Measurements from ENCODE around the gene ZNF516.

Gene ZNF516

GRCh38 chr18:76376225-76376624, 118.8 kb downstream of the ZNF516 start:
- TF ChIP-seq CTCF (IDR thresholded peaks at IDR 0.05; ENCODE audit: borderline replicate concordance, insufficient read depth, low read depth, low read length): no peak
- no peak overlapping the region for H3K4me3 ChIP-seq (ENCODE audit: low read depth, low read length)

- TF ChIP-seq CTCF (IDR thresholded peaks at IDR 0.05; ENCODE audit: borderline replicate concordance, insufficient read depth, low read depth, low read length): no peak
- no peak overlapping the region for H3K4me3 ChIP-seq (ENCODE audit: low read depth, low read length)
Measured at GRCh38 chr18:76374330-76375281, 120.4 kb downstream of the ZNF516 start.

- no peak for TF ChIP-seq CTCF (IDR thresholded peaks at IDR 0.05; ENCODE audit: borderline replicate concordance, insufficient read depth, low read depth, low read length)
- no peak overlapping the region for H3K4me3 ChIP-seq (ENCODE audit: low read depth, low read length)
Measured at GRCh38 chr18:76373297-76373696, 121.7 kb downstream of the ZNF516 start.

DNA sequence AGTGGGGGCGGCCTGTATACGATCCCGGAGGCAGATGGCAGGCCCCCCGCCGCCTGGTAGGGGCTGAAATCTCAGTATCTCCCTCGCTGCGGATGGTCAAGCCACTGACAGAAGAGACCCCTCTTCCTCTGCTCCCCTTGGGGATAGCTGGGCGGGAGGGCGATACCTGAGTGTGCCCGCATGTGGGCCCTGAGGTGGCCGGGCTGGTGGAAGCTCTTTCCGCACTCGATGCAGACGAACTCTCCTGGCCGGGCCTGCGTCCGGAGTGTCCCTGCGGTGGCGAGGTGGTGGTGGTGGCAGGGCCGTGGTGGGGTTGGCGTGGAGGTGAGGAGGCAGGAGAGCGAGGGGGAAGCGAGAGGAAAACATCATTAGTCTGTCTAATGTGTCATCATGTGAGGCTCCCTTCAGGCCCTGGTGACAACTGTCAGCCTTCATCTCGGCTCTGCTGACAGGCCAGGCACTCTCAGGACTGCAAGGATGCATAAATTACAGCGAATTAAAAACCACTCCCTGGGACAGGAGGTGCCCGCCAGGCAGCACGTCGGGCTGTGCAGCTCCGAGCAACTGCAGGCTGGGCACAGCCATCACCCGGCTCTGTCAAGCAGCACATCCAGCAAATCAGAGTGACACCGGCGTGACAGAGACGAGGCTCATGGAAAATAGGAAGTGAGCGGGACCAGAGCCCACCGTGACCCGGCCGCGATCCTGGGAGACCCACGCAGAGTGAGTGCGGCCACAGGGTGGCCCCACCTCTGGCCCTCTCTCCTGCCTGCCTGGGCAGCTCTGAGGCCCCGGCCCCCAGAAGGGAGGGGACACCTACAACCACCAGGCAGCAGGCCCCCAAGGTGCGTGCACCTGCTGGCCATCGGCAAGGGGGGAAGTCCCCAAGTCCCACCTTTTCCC, 123.5 kb downstream of the ZNF516 start:
- H3K4me3 ChIP-seq (ENCODE audit: low read depth, low read length): no peak overlapping the region
- no peak for TF ChIP-seq CTCF (IDR thresholded peaks at IDR 0.05; ENCODE audit: borderline replicate concordance, insufficient read depth, low read depth, low read length)

DNA sequence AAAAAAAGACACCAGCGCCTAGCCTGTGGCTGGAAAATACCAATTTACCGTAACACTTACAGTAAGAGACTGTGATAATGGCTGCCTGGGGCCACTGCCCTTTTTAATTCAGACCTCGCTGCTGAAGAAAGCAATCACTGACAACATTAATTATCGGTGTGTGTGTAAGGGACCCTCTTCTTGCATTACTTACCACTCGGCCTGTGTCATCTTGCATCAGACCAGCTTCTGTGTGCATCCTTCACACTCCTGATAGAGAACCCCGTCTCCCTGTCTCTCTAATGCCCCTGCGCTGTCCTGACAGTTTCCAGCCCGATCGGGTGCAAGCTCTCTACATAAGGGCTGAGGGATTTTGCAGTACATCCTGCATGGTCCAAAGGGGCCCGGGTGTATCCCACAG, 124.4 kb downstream of the ZNF516 start:
- no peak overlapping the region for H3K4me3 ChIP-seq (ENCODE audit: low read depth, low read length)
- no peak for TF ChIP-seq CTCF (IDR thresholded peaks at IDR 0.05; ENCODE audit: borderline replicate concordance, insufficient read depth, low read depth, low read length)

- H3K4me3 ChIP-seq (ENCODE audit: low read depth, low read length): no peak overlapping the region
- no peak for TF ChIP-seq CTCF (IDR thresholded peaks at IDR 0.05; ENCODE audit: borderline replicate concordance, insufficient read depth, low read depth, low read length)
Measured at GRCh38 chr18:76370201-76370600, 124.8 kb downstream of the ZNF516 start.

Data from GM12875 (cell line).